Measurements from ENCODE around the gene PRDX4.

The PRDX4 gene

DNA sequence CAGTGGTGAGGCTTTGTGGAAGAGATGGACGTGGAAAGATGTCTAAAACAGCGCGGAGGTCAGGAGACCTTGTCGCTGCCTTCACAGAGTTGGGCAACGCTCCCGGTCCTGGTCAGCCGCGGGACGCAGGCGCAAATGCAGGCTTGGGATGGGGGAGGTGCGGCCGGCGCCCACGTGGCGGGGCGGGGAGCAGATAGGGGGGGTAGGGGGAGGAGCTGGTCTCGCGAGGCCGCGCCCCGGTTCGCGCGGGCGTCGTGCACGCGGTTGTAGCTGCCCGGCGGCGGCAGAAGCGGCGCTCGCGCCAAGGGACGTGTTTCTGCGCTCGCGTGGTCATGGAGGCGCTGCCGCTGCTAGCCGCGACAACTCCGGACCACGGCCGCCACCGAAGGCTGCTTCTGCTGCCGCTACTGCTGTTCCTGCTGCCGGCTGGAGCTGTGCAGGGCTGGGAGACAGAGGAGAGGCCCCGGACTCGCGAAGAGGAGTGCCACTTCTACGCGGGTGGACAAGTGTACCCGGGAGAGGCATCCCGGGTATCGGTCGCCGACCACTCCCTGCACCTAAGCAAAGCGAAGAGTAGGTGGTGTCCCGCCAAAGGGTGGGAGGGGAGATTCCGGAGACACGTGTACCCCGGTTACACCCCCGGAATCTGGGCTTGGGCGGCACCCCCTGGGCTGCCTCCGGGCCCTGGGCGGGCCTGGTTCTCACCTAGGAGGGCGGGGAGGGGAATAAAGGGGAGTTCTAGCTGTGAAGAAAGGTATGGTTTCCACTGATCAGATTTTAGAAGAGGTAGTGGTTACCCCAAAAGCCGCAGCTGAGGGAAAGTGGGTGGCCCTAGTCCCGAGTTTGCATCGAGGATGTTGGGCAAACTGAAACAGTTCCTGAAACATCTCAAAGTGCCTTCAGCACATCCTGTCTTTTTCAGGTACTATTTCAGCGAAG lies at the start of gene PRDX4:
PRDX4 (plus strand) TSS at position 255 of the 939 bp plus-strand sequence; CDS start at position 333, 78 bp downstream.
- peak; percentile 68 for DNase-seq (ENCODE audit: low read depth)
- peak within 1 kb of the TSS; percentile 66 for H3K4me3 ChIP-seq (ENCODE audit: low read depth, low read length)
- no peak for TF ChIP-seq CTCF (IDR thresholded peaks at IDR 0.05; ENCODE audit: control insufficient read depth, extremely low read depth, insufficient read depth)

- DNase-seq (ENCODE audit: low read depth), result no peak
- no peak overlapping the region for H3K4me3 ChIP-seq (ENCODE audit: low read depth, low read length)
- TF ChIP-seq CTCF (IDR thresholded peaks at IDR 0.05; ENCODE audit: control insufficient read depth, extremely low read depth, insufficient read depth), result no peak
Measured at GRCh38 chrX:23621621-23622265, 45.5 kb upstream of the PRDX4 start.

DNA sequence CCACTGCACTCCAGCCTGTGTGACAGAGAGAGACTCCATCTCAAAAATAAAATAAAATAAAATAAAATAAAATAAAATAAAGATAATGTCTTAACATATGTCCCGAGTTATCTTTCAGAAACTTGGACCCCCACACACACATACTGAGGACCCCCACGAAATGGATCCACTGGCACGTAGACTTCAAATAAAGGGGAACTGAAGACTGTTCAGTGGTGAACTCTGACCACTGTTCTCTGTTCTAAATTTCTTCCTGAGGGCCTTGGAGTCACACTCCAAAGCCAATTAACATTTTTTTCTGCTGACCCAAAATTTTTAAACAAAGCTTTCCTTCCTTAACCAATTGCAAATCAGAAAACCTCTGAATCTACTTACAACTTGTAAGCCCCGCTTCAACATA lies 43.5 kb upstream of the PRDX4 start:
- no peak for DNase-seq (ENCODE audit: low read depth)
- TF ChIP-seq CTCF (IDR thresholded peaks at IDR 0.05; ENCODE audit: control insufficient read depth, extremely low read depth, insufficient read depth), result no peak
- H3K4me3 ChIP-seq (ENCODE audit: low read depth, low read length), result no peak overlapping the region

GRCh38 chrX:23626651-23627050 lies 40.6 kb upstream of the PRDX4 start:
- no peak for DNase-seq (ENCODE audit: low read depth)
- no peak overlapping the region for H3K4me3 ChIP-seq (ENCODE audit: low read depth, low read length)
- TF ChIP-seq CTCF (IDR thresholded peaks at IDR 0.05; ENCODE audit: control insufficient read depth, extremely low read depth, insufficient read depth), result no peak

DNA sequence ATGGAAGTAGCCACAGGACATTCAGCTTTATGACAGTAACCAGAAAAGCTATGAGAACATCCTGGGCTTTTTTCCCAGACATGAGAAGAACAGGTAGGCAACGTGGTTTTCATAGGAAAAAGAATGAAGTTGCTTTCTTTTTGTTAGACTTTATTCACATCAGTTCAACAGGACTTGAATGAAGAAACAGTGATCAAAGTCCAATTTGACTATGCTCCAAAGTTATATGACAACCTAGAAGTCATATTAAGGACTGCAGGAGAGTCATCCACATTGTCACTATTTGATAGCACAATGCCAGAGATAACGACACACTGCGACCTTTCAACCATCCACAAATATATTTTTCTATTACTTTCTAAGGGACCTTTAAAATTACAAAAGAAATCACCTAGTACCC lies 39.2 kb upstream of the PRDX4 start:
- no peak overlapping the region for H3K4me3 ChIP-seq (ENCODE audit: low read depth, low read length)
- TF ChIP-seq CTCF (IDR thresholded peaks at IDR 0.05; ENCODE audit: control insufficient read depth, extremely low read depth, insufficient read depth), result no peak
- DNase-seq (ENCODE audit: low read depth), result no peak

- TF ChIP-seq CTCF (IDR thresholded peaks at IDR 0.05; ENCODE audit: control insufficient read depth, extremely low read depth, insufficient read depth), result no peak
- DNase-seq (ENCODE audit: low read depth), result no peak
- H3K4me3 ChIP-seq (ENCODE audit: low read depth, low read length), result no peak overlapping the region
Measured at GRCh38 chrX:23631136-23631535, 36.2 kb upstream of the PRDX4 start.
